ENCODE data around the gene WSCD1.

GRCh38 chr17:6110088-6110487 lies 39.9 kb downstream of the WSCD1 start:
- TF ChIP-seq, protein P1, sequence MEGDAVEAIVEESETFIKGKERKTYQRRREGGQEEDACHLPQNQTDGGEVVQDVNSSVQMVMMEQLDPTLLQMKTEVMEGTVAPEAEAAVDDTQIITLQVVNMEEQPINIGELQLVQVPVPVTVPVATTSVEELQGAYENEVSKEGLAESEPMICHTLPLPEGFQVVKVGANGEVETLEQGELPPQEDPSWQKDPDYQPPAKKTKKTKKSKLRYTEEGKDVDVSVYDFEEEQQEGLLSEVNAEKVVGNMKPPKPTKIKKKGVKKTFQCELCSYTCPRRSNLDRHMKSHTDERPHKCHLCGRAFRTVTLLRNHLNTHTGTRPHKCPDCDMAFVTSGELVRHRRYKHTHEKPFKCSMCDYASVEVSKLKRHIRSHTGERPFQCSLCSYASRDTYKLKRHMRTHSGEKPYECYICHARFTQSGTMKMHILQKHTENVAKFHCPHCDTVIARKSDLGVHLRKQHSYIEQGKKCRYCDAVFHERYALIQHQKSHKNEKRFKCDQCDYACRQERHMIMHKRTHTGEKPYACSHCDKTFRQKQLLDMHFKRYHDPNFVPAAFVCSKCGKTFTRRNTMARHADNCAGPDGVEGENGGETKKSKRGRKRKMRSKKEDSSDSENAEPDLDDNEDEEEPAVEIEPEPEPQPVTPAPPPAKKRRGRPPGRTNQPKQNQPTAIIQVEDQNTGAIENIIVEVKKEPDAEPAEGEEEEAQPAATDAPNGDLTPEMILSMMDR (conservative IDR thresholded peaks at IDR 0.05; ENCODE audit: low read depth, low read length) = no peak
- no peak for TF ChIP-seq RAD21 (IDR thresholded peaks at IDR 0.05; ENCODE audit: low read length)
- TF ChIP-seq CEBPB (IDR thresholded peaks at IDR 0.05; ENCODE audit: low read depth, low read length) = no peak
- no peak for TF ChIP-seq USF2 (IDR thresholded peaks at IDR 0.05; ENCODE audit: low read depth, low read length)
- TF ChIP-seq POLR2A (IDR thresholded peaks at IDR 0.05; ENCODE audit: low read depth, low read length) = no peak
- TF ChIP-seq SMC3 (IDR thresholded peaks at IDR 0.05; ENCODE audit: low read depth, low read length) = no peak
- TF ChIP-seq BHLHE40 (IDR thresholded peaks at IDR 0.05; ENCODE audit: low read depth, low read length) = no peak
- no peak for TF ChIP-seq MAZ (IDR thresholded peaks at IDR 0.05; ENCODE audit: borderline replicate concordance, low read depth, low read length)

Data from IMR-90 (cell line).